GF-D8 (cell line): ENCODE measurements around the gene CAPN13.

ENCODE experiments used
- DNase-seq: peaks from one replicate; lab custom pipeline; 2025; lab: John Stamatoyannopoulos, UW

CAPN13 gene

GRCh38 chr2:30683236-30683956 is 123.8 kb downstream of the CAPN13 start:
- DNase-seq, result no peak

GRCh38 chr2:30681022-30681421 is 126.2 kb downstream of the CAPN13 start:
- DNase-seq, result no peak

GRCh38 chr2:30680121-30680520 is 127.1 kb downstream of the CAPN13 start:
- DNase-seq, result no peak

GRCh38 chr2:30679426-30680088 is 127.7 kb downstream of the CAPN13 start:
- DNase-seq, result no peak

GRCh38 chr2:30678410-30679137 is 128.7 kb downstream of the CAPN13 start:
- no peak for DNase-seq

GRCh38 chr2:30677861-30678385 is 129.3 kb downstream of the CAPN13 start:
- DNase-seq, result no peak

- no peak for DNase-seq
Observed at GRCh38 chr2:30677231-30677630, 130.0 kb downstream of the CAPN13 start.

GRCh38 chr2:30675758-30676157 is 131.5 kb downstream of the CAPN13 start:
- DNase-seq, result no peak

GRCh38 chr2:30673127-30673526 is 134.1 kb downstream of the CAPN13 start:
- no peak for DNase-seq
